HepG2 (cell line): ENCODE results near the gene MYO10. TPM values are rescaled to one million over a fixed set of nuclear protein-coding genes. Genes with fewer than 3 reads are reported as not detected.

ENCODE experiments used
- BRD4 ChIP-seq: sonication (generic); formaldehyde crosslinking; IDR thresholded peaks from 2 replicates; pipeline ENCODE4 v1.4.0; 2020; ENCODE audit warnings: missing genetic modification reagents
- CREM ChIP-seq, 2 experiments: sonication (generic) in 1 of 2; formaldehyde crosslinking in 1 of 2; IDR thresholded peaks; 2 replicates each; pipeline versions ENCODE4 v1.4.0 to v1.6.1; 2016 to 2020; ENCODE audit warnings: antibody characterized with exemption in 1 of 2, mild to moderate bottlenecking in 1 of 2, missing genetic modification reagents in 1 of 2
- IRX3 ChIP-seq: sonication (generic); formaldehyde crosslinking; IDR thresholded peaks from 2 replicates; pipeline ENCODE4 v1.8.1; 2023; ENCODE audit warnings: mild to moderate bottlenecking, low read depth, missing genetic modification reagents, borderline replicate concordance
- KDM3A ChIP-seq: IDR thresholded peaks from 2 replicates; pipeline ENCODE4 v1.6.1; 2018; ENCODE audit warnings: low read depth, missing compliant biosample characterization
- MZF1 ChIP-seq: sonication (generic); formaldehyde crosslinking; IDR thresholded peaks from 2 replicates; pipeline ENCODE4 v1.8.1; 2023; ENCODE audit warnings: mild to moderate bottlenecking, missing genetic modification reagents, borderline replicate concordance
- RBM22 ChIP-seq: fragments of 200-400 bp; formaldehyde crosslinking; optimal IDR thresholded peaks from 2 replicates; pipeline ENCODE3; 2017; ENCODE audit warnings: mild to moderate bottlenecking, low read length, moderate library complexity
- RBM39 ChIP-seq: fragments of 200-400 bp; formaldehyde crosslinking; IDR thresholded peaks from one replicate; pipeline ENCODE4 v1.6.1; 2018; ENCODE audit warnings: antibody characterized with exemption, mild to moderate bottlenecking, low read depth, low read length; ENCODE audit not compliant: poor library complexity, severe bottlenecking
- SMYD3 ChIP-seq: sonication (generic); formaldehyde crosslinking; IDR thresholded peaks from 2 replicates; pipeline ENCODE4 v1.8.1; 2023; ENCODE audit warnings: mild to moderate bottlenecking, missing genetic modification reagents
- TAF1 ChIP-seq: sonication (generic); formaldehyde crosslinking; IDR thresholded peaks from 2 replicates; pipeline ENCODE4 v1.4.0; 2020; ENCODE audit warnings: missing genetic modification reagents
- YEATS2 ChIP-seq: sonication (generic); formaldehyde crosslinking; IDR thresholded peaks from 2 replicates; pipeline ENCODE4 v1.4.0; 2020; ENCODE audit warnings: missing genetic modification reagents, borderline replicate concordance
- ZNF101 ChIP-seq: sonication (generic); formaldehyde crosslinking; IDR thresholded peaks from 2 replicates; pipeline ENCODE4 v1.4.0; 2020; ENCODE audit warnings: mild to moderate bottlenecking, low read depth, missing genetic modification reagents, borderline replicate concordance
- ZNF225 ChIP-seq: sonication (generic); formaldehyde crosslinking; IDR thresholded peaks from 2 replicates; pipeline ENCODE4 v1.4.0; 2020; ENCODE audit warnings: mild to moderate bottlenecking, missing genetic modification reagents
- ZNF24 ChIP-seq: fragments of 450-650 bp; IDR thresholded peaks from 2 replicates; pipeline ENCODE4 v1.6.1; 2017; ENCODE audit warnings: antibody characterized with exemption, mild to moderate bottlenecking
- ZNF33B ChIP-seq: sonication (generic); formaldehyde crosslinking; IDR thresholded peaks from 2 replicates; pipeline ENCODE4 v1.5.1; 2020; ENCODE audit warnings: mild to moderate bottlenecking, missing genetic modification reagents
- ZNF354B ChIP-seq: sonication (generic); formaldehyde crosslinking; IDR thresholded peaks from 2 replicates; pipeline ENCODE4 v1.8.0; 2022; ENCODE audit warnings: mild to moderate bottlenecking, missing genetic modification reagents
- ZNF383 ChIP-seq: sonication (generic); formaldehyde crosslinking; IDR thresholded peaks from 2 replicates; pipeline ENCODE4 v1.4.0; 2020; ENCODE audit warnings: missing genetic modification reagents, mild to moderate bottlenecking, borderline replicate concordance
- ZNF441 ChIP-seq: sonication (generic); formaldehyde crosslinking; IDR thresholded peaks from 2 replicates; pipeline ENCODE4 v1.7.0; 2021; ENCODE audit warnings: missing genetic modification reagents, borderline replicate concordance
- ZNF451 ChIP-seq: sonication (generic); formaldehyde crosslinking; IDR thresholded peaks from 2 replicates; pipeline ENCODE4 v1.5.0; 2020; ENCODE audit warnings: mild to moderate bottlenecking, missing genetic modification reagents
- ZNF614 ChIP-seq: IDR thresholded peaks from 2 replicates; pipeline ENCODE4 v1.6.1; 2018; ENCODE audit warnings: missing biosample characterization, missing genetic modification reagents, inconsistent platforms, borderline replicate concordance
- ZNF747 ChIP-seq: sonication (generic); formaldehyde crosslinking; IDR thresholded peaks from 2 replicates; pipeline ENCODE4 v1.8.1; 2023; ENCODE audit warnings: missing genetic modification reagents, mild to moderate bottlenecking, borderline replicate concordance
- polyA plus RNA-seq, 8 experiments: library from polyadenylated mRNA; depleted of rRNA in 3 of 8; stranded (reverse) in 7 of 8; unstranded in 1 of 8; fragments of >200 nt; fragmentation: Illumina TruSeq in 4 of 8; extraction: Trizol in 4 of 8; gene quantifications; 2 replicates each; pipeline versions ENCODE4 v1.2.1 to v1.2.3, GENCODE V29; 2011 to 2016; ENCODE audit warnings: low read depth in 4 of 8, missing spikeins in 1 of 8, mixed read lengths in 1 of 8; ENCODE audit not compliant: insufficient read depth in 1 of 8
- total RNA-seq, 5 experiments: library from RNA; depleted of rRNA; stranded (reverse); fragments of >200 nt; fragmentation: Illumina TruSeq; extraction: Trizol; gene quantifications; 2 replicates each; pipeline ENCODE4 v1.2.3, GENCODE V29; 2016; ENCODE audit warnings: low read depth in 1 of 5
- TF ChIP-seq, protein P1 (sequence below): sonication (generic); formaldehyde crosslinking; IDR thresholded peaks from 2 replicates; pipeline ENCODE4 v1.5.1; 2020; ENCODE audit warnings: mild to moderate bottlenecking, missing genetic modification reagents, moderate library complexity
- TF ChIP-seq, protein P2 (sequence below): sonication (generic); formaldehyde crosslinking; IDR thresholded peaks from 2 replicates; pipeline ENCODE4 v1.4.0; 2020; ENCODE audit warnings: missing genetic modification reagents
- TF ChIP-seq, protein P3 (sequence below): sonication (generic); formaldehyde crosslinking; conservative IDR thresholded peaks from 2 replicates; pipeline ENCODE4 v1.4.0; 2020; ENCODE audit warnings: missing genetic modification reagents
- TF ChIP-seq, protein P4 (sequence below): sonication (generic); formaldehyde crosslinking; IDR thresholded peaks from 2 replicates; pipeline ENCODE4 v1.4.0; 2020; ENCODE audit warnings: missing genetic modification reagents

Gene MYO10
- total and polyA plus RNA-seq, 2 of the 13 experiments (the other 11 are each of a cell fraction or from before 2014, with no cell fraction given), result 4.5 to 14.0 TPM

DNA sequence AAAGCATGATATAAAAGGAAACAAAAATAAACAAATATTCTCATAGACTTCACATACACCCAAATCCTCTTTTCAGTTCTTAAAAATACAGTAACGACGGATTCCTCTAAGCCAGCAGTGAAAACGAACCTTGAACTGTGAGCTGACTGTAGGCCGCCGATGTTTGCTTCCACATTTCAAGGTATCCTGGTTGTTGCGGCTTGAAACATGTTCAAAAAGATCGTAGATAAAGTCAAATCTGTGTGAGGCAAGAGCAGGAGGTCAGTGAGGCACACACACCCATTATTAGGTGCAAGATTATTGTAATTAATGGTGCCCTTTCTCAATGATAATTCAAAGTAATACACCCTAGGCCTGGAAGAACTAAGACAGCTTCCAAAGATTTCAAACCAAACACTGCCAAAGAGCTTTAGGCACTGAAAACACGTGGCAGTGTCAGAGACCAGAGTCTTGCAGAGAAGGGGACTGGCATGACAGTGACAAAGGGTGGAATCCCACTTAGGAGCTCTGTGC is 178.0 kb downstream of the MYO10 start (continued):
- TF ChIP-seq, protein P1, sequence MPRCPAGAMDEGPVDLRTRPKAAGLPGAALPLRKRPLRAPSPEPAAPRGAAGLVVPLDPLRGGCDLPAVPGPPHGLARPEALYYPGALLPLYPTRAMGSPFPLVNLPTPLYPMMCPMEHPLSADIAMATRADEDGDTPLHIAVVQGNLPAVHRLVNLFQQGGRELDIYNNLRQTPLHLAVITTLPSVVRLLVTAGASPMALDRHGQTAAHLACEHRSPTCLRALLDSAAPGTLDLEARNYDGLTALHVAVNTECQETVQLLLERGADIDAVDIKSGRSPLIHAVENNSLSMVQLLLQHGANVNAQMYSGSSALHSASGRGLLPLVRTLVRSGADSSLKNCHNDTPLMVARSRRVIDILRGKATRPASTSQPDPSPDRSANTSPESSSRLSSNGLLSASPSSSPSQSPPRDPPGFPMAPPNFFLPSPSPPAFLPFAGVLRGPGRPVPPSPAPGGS (CRISPR knock-in tag), result no peak
- TF ChIP-seq YEATS2 (no peak), IRX3 (CRISPR knock-in tag) (no peak), ZNF101 (CRISPR knock-in tag) (no peak), RBM39 (no peak), ZNF614 (CRISPR knock-in tag) (no peak), ZNF383 (CRISPR knock-in tag) (no peak), MZF1 (no peak), ZNF747 (CRISPR knock-in tag) (no peak), ZNF33B (no peak), BRD4 (CRISPR knock-in tag) (no peak), KDM3A (CRISPR knock-in tag) (no peak), TAF1 (CRISPR knock-in tag) (no peak), ZNF451 (CRISPR knock-in tag) (no peak), RBM22 (no peak), CREM (IDR thresholded peaks at IDR 0.05) (peak; percentile 77), CREM (CRISPR knock-in tag; IDR thresholded peaks at IDR 0.05) (no peak), ZNF354B (CRISPR knock-in tag) (no peak), SMYD3 (CRISPR knock-in tag) (no peak), ZNF24 (no peak), ZNF225 (no peak), ZNF441 (CRISPR knock-in tag) (no peak)
- TF ChIP-seq, protein P2, sequence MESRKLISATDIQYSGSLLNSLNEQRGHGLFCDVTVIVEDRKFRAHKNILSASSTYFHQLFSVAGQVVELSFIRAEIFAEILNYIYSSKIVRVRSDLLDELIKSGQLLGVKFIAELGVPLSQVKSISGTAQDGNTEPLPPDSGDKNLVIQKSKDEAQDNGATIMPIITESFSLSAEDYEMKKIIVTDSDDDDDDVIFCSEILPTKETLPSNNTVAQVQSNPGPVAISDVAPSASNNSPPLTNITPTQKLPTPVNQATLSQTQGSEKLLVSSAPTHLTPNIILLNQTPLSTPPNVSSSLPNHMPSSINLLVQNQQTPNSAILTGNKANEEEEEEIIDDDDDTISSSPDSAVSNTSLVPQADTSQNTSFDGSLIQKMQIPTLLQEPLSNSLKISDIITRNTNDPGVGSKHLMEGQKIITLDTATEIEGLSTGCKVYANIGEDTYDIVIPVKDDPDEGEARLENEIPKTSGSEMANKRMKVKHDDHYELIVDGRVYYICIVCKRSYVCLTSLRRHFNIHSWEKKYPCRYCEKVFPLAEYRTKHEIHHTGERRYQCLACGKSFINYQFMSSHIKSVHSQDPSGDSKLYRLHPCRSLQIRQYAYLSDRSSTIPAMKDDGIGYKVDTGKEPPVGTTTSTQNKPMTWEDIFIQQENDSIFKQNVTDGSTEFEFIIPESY (CRISPR knock-in tag), result no peak
- TF ChIP-seq, protein P3, sequence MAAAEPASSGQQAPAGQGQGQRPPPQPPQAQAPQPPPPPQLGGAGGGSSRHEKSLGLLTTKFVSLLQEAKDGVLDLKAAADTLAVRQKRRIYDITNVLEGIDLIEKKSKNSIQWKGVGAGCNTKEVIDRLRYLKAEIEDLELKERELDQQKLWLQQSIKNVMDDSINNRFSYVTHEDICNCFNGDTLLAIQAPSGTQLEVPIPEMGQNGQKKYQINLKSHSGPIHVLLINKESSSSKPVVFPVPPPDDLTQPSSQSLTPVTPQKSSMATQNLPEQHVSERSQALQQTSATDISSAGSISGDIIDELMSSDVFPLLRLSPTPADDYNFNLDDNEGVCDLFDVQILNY (CRISPR knock-in tag), result no peak
- TF ChIP-seq, protein P4, sequence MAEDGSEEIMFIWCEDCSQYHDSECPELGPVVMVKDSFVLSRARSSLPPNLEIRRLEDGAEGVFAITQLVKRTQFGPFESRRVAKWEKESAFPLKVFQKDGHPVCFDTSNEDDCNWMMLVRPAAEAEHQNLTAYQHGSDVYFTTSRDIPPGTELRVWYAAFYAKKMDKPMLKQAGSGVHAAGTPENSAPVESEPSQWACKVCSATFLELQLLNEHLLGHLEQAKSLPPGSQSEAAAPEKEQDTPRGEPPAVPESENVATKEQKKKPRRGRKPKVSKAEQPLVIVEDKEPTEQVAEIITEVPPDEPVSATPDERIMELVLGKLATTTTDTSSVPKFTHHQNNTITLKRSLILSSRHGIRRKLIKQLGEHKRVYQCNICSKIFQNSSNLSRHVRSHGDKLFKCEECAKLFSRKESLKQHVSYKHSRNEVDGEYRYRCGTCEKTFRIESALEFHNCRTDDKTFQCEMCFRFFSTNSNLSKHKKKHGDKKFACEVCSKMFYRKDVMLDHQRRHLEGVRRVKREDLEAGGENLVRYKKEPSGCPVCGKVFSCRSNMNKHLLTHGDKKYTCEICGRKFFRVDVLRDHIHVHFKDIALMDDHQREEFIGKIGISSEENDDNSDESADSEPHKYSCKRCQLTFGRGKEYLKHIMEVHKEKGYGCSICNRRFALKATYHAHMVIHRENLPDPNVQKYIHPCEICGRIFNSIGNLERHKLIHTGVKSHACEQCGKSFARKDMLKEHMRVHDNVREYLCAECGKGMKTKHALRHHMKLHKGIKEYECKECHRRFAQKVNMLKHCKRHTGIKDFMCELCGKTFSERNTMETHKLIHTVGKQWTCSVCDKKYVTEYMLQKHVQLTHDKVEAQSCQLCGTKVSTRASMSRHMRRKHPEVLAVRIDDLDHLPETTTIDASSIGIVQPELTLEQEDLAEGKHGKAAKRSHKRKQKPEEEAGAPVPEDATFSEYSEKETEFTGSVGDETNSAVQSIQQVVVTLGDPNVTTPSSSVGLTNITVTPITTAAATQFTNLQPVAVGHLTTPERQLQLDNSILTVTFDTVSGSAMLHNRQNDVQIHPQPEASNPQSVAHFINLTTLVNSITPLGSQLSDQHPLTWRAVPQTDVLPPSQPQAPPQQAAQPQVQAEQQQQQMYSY, result no peak
